Thymus (tissue), 11 donors: ENCODE data around the gene EXOC1. TPM values are rescaled to one million over a fixed set of nuclear protein-coding genes. Genes with fewer than 3 reads are reported as not detected.
"Not testable (repeated sequence)": the region's sequence is repeated elsewhere in the genome, so short reads cannot be mapped to it uniquely, and the experiment has no call there.

Source experiments
- DNase-seq, 9 donors: peaks; one replicate each; pipeline ENCODE4 v3.0.0-alpha.2; 2013; ENCODE audit warnings: low spot score in 9 of 9, low read depth in 6 of 9, missing footprints in 1 of 9
- H3K27ac ChIP-seq, 2 donors: one replicate each; pipeline ENCODE4 v1.5.1; 2013; ENCODE audit warnings: control low read depth in 1 of 2, low read depth in 1 of 2, low read length in 1 of 2, mild to moderate bottlenecking in 1 of 2, moderate library complexity in 1 of 2
- H3K27me3 ChIP-seq, 2 donors: one replicate each; pipeline ENCODE4 v1.5.1; 2013; ENCODE audit warnings: low read length in 1 of 2; ENCODE audit not compliant: control insufficient read depth in 2 of 2, insufficient read depth in 1 of 2
- H3K36me3 ChIP-seq, 2 donors: one replicate each; pipeline ENCODE4 v1.5.1; 2013; ENCODE audit warnings: low read length in 1 of 2, mild to moderate bottlenecking in 1 of 2, moderate library complexity in 1 of 2; ENCODE audit not compliant: control insufficient read depth in 2 of 2, insufficient read depth in 2 of 2
- H3K4me1 ChIP-seq, 2 donors: one replicate each; pipeline ENCODE4 v1.5.1; 2013; ENCODE audit warnings: low read length in 2 of 2; ENCODE audit not compliant: control insufficient read depth in 2 of 2, insufficient read depth in 2 of 2
- H3K4me3 ChIP-seq, 2 donors: one replicate each; pipeline ENCODE4 v1.5.1; 2013; ENCODE audit warnings: low read length in 2 of 2, control low read depth in 1 of 2, mild to moderate bottlenecking in 1 of 2
- H3K9me3 ChIP-seq, 2 donors: one replicate each; pipeline ENCODE4 v1.5.1; 2013; ENCODE audit warnings: low read length in 1 of 2, mild to moderate bottlenecking in 1 of 2; ENCODE audit not compliant: control insufficient read depth in 2 of 2, insufficient read depth in 1 of 2
- WGBS: extraction: QIAGEN DNeasy Blood & Tissue Kit; methylation state at CpG from one replicate; pipeline ENCODE4 v1.1.7; 2013; 5-methylcytosine and 5-hydroxymethylcytosine counted together
- polyA plus RNA-seq: library from polyadenylated mRNA; stranded (reverse); fragments of 200-250 nt; gene quantifications from one replicate; pipeline ENCODE4 v1.2.3, GENCODE V29; 2013
- total RNA-seq: library from RNA; stranded (reverse); fragments of 120-200 nt; gene quantifications from one replicate; pipeline ENCODE4 v1.2.4, GENCODE V29; 2013
- donor health status: healthy.

The EXOC1 gene
- total and polyA plus RNA-seq, 2 donors = 30.5 to 38.8 TPM

GRCh38 chr4:55928846-55929245 is 75.4 kb downstream of the EXOC1 start:
- 93% methylated on average over 1 of the region's 1 CpG for WGBS
- no peak for DNase-seq
- Histone ChIP-seq H3K36me3 (no peaks in the 10 kb centered on the region), H3K4me3 (no peak overlapping the region), H3K27ac (no peak overlapping the region), H3K9me3 (no peaks in the 10 kb centered on the region), H3K27me3 (no peaks in the 10 kb centered on the region), H3K4me1 (peaks cover 0 to 3% of the 10 kb centered on the region in 2 donors)

- Histone ChIP-seq H3K36me3 (no peaks in the 10 kb centered on the region), H3K27me3 (no peaks in the 10 kb centered on the region), H3K4me3 (no peak overlapping the region), H3K27ac (no peak overlapping the region), H3K9me3 (no peaks in the 10 kb centered on the region), H3K4me1 (peaks cover 0 to 3% of the 10 kb centered on the region in 2 donors)
- 54% methylated on average over 2 of the region's 2 CpGs for WGBS
- peak in 3 of 9 donors; percentile 0 to 15 (median 4) for DNase-seq
Observed at GRCh38 chr4:55931043-55931442, 77.6 kb downstream of the EXOC1 start.

- Histone ChIP-seq H3K4me3 (no peak overlapping the region), H3K27ac (no peak overlapping the region), H3K27me3 (no peaks in the 10 kb centered on the region), H3K9me3 (no peaks in the 10 kb centered on the region), H3K36me3 (no peaks in the 10 kb centered on the region), H3K4me1 (peaks cover 0 to 3% of the 10 kb centered on the region in 2 donors)
- WGBS = 97% methylated on average over 3 of the region's 3 CpGs
- no peak for DNase-seq
Observed at GRCh38 chr4:55931833-55932232, 78.4 kb downstream of the EXOC1 start.

GRCh38 chr4:55932511-55932910 is 79.1 kb downstream of the EXOC1 start:
- Histone ChIP-seq H3K27me3 (no peaks in the 10 kb centered on the region), H3K9me3 (no peaks in the 10 kb centered on the region), H3K4me3 (no peak overlapping the region), H3K36me3 (no peaks in the 10 kb centered on the region), H3K27ac (no peak overlapping the region), H3K4me1 (peaks cover 0 to 3% of the 10 kb centered on the region in 2 donors)
- DNase-seq = no peak
- 98% methylated on average over 3 of the region's 3 CpGs for WGBS

- Histone ChIP-seq H3K27ac (no peak overlapping the region), H3K9me3 (no peaks in the 10 kb centered on the region), H3K36me3 (no peaks in the 10 kb centered on the region), H3K4me1 (peaks cover 0 to 3% of the 10 kb centered on the region in 2 donors), H3K4me3 (no peak overlapping the region), H3K27me3 (no peaks in the 10 kb centered on the region)
- WGBS = 96% methylated on average over 2 of the region's 2 CpGs
- DNase-seq = no peak
Observed at GRCh38 chr4:55933611-55934010, 80.2 kb downstream of the EXOC1 start.

GRCh38 chr4:55935907-55936306 is 82.5 kb downstream of the EXOC1 start:
- DNase-seq, H3K4me1 ChIP-seq, H3K36me3 ChIP-seq, H3K9me3 ChIP-seq, H3K27ac ChIP-seq, H3K4me3 ChIP-seq, H3K27me3 ChIP-seq: not testable (repeated sequence)
- WGBS = 98% methylated on average over 6 of the region's 6 CpGs

GRCh38 chr4:55938481-55938880 is 85.0 kb downstream of the EXOC1 start:
- H3K36me3 ChIP-seq = no peaks in the 10 kb centered on the region
- WGBS = 100% methylated on average over 1 of the region's 1 CpG
- H3K27ac ChIP-seq = no peak overlapping the region
- DNase-seq = no peak
- H3K9me3 ChIP-seq = no peaks in the 10 kb centered on the region
- no peak overlapping the region for H3K4me3 ChIP-seq
- H3K27me3 ChIP-seq = no peaks in the 10 kb centered on the region
- H3K4me1 ChIP-seq = no peaks in the 10 kb centered on the region

GRCh38 chr4:55939421-55939820 is 86.0 kb downstream of the EXOC1 start:
- Histone ChIP-seq H3K9me3 (no peaks in the 10 kb centered on the region), H3K27me3 (no peaks in the 10 kb centered on the region), H3K4me1 (no peaks in the 10 kb centered on the region), H3K36me3 (no peaks in the 10 kb centered on the region), H3K4me3 (no peak overlapping the region), H3K27ac (no peak overlapping the region)
- 97% methylated on average over 2 of the region's 2 CpGs for WGBS
- no peak for DNase-seq

GRCh38 chr4:55941881-55942396 is 88.5 kb downstream of the EXOC1 start:
- Histone ChIP-seq H3K9me3 (no peaks in the 10 kb centered on the region), H3K36me3 (no peaks in the 10 kb centered on the region), H3K4me1 (no peaks in the 10 kb centered on the region), H3K4me3 (no peak overlapping the region), H3K27ac (no peak overlapping the region), H3K27me3 (no peaks in the 10 kb centered on the region)
- 97% methylated on average over 3 of the region's 3 CpGs for WGBS
- DNase-seq = no peak
